Trophoblast cell (in vitro differentiated cells and primary cell): ENCODE measurements around the gene TEDC1.

Experiments
- DNase-seq, 2 donors: peaks; one replicate each; pipeline ENCODE4 v3.0.0-alpha.2; 2016
- H2AFZ ChIP-seq: 2 replicates; pipeline ENCODE4 v1.6.1; 2013; ENCODE audit warnings: low read length, moderate library complexity, mild to moderate bottlenecking; ENCODE audit not compliant: insufficient read depth, poor library complexity
- H2AK5ac ChIP-seq: 2 replicates; pipeline ENCODE4 v1.6.1; 2013; ENCODE audit warnings: mild to moderate bottlenecking, low read length
- H2BK120ac ChIP-seq: 2 replicates; pipeline ENCODE4 v1.6.1; 2013; ENCODE audit warnings: low read length, mild to moderate bottlenecking, moderate library complexity; ENCODE audit not compliant: insufficient read depth, poor library complexity
- H2BK12ac ChIP-seq: 2 replicates; pipeline ENCODE4 v1.6.1; 2013; ENCODE audit warnings: mild to moderate bottlenecking, low read length, moderate library complexity
- H2BK5ac ChIP-seq: 2 replicates; pipeline ENCODE4 v1.6.1; 2013; ENCODE audit warnings: low read length, low read depth, moderate library complexity, mild to moderate bottlenecking; ENCODE audit not compliant: poor library complexity
- H3K14ac ChIP-seq: 2 replicates; pipeline ENCODE4 v1.6.1; 2013; ENCODE audit warnings: mild to moderate bottlenecking, low read length
- H3K18ac ChIP-seq: 2 replicates; pipeline ENCODE4 v1.6.1; 2013; ENCODE audit warnings: mild to moderate bottlenecking, low read length
- H3K23ac ChIP-seq: 2 replicates; pipeline ENCODE4 v1.6.1; 2013; ENCODE audit warnings: low read length
- H3K27ac ChIP-seq: 2 replicates; pipeline ENCODE4 v1.5.1; 2013; ENCODE audit warnings: low read depth, mild to moderate bottlenecking, inconsistent platforms, low read length, moderate library complexity
- H3K27me3 ChIP-seq: 2 replicates; pipeline ENCODE4 v1.6.1; 2013; ENCODE audit warnings: inconsistent platforms, mild to moderate bottlenecking, low read length, moderate library complexity; ENCODE audit not compliant: insufficient read depth
- H3K36me3 ChIP-seq, 2 experiments: 1 replicate in 1 of 2; 2 replicates in 1 of 2; pipeline ENCODE4 v1.6.1; 2013; ENCODE audit warnings: low read length in 2 of 2, mild to moderate bottlenecking in 2 of 2, moderate library complexity in 1 of 2; ENCODE audit not compliant: insufficient read depth in 2 of 2, control insufficient read depth in 1 of 2
- H3K4ac ChIP-seq: 2 replicates; pipeline ENCODE4 v1.6.1; 2013; ENCODE audit warnings: low read depth, mild to moderate bottlenecking, low read length, moderate library complexity
- H3K4me1 ChIP-seq, 2 experiments: 1 replicate in 1 of 2; 2 replicates in 1 of 2; pipeline ENCODE4 v1.6.1; 2013; ENCODE audit warnings: low read length in 2 of 2, mild to moderate bottlenecking in 2 of 2, moderate library complexity in 1 of 2; ENCODE audit not compliant: insufficient read depth in 2 of 2, control insufficient read depth in 1 of 2
- H3K4me2 ChIP-seq: 2 replicates; pipeline ENCODE4 v1.6.1; 2013; ENCODE audit warnings: inconsistent platforms, mild to moderate bottlenecking, low read length, moderate library complexity
- H3K4me3 ChIP-seq: 2 replicates; pipeline ENCODE4 v1.5.1; 2013; ENCODE audit warnings: mild to moderate bottlenecking, low read depth, low read length, inconsistent platforms
- H3K79me1 ChIP-seq: one replicate; pipeline ENCODE4 v1.6.1; 2013; ENCODE audit warnings: low read length
- H3K79me2 ChIP-seq: 2 replicates; pipeline ENCODE4 v1.6.1; 2013; ENCODE audit warnings: low read length, mild to moderate bottlenecking; ENCODE audit not compliant: control insufficient read depth, insufficient read depth, poor library complexity
- H3K9ac ChIP-seq: 2 replicates; pipeline ENCODE4 v1.6.1; 2013; ENCODE audit warnings: mild to moderate bottlenecking, low read length
- H3K9me3 ChIP-seq: 2 replicates; pipeline ENCODE4 v1.6.1; 2013; ENCODE audit warnings: low read depth, mild to moderate bottlenecking, control low read depth, inconsistent platforms, low read length; ENCODE audit not compliant: insufficient read depth
- H4K12ac ChIP-seq: 2 replicates; pipeline ENCODE4 v1.6.1; 2013; ENCODE audit warnings: low read depth, mild to moderate bottlenecking, low read length, moderate library complexity
- H4K8ac ChIP-seq: 2 replicates; pipeline ENCODE4 v1.6.1; 2013; ENCODE audit warnings: low read depth, mild to moderate bottlenecking, low read length, moderate library complexity
- H4K91ac ChIP-seq: one replicate; pipeline ENCODE4 v1.6.1; 2013; ENCODE audit warnings: low read depth, mild to moderate bottlenecking, low read length, moderate library complexity
- WGBS: extraction: QIAGEN DNeasy Blood & Tissue Kit; methylation state at CpG from one replicate; pipeline ENCODE4 v1.1.7; 2013; ENCODE audit warnings: missing lambda C conversion rate; ENCODE audit not compliant: insufficient read length, insufficient coverage; ENCODE audit errors: extremely low coverage; 5-methylcytosine and 5-hydroxymethylcytosine counted together

The TEDC1 gene

DNA sequence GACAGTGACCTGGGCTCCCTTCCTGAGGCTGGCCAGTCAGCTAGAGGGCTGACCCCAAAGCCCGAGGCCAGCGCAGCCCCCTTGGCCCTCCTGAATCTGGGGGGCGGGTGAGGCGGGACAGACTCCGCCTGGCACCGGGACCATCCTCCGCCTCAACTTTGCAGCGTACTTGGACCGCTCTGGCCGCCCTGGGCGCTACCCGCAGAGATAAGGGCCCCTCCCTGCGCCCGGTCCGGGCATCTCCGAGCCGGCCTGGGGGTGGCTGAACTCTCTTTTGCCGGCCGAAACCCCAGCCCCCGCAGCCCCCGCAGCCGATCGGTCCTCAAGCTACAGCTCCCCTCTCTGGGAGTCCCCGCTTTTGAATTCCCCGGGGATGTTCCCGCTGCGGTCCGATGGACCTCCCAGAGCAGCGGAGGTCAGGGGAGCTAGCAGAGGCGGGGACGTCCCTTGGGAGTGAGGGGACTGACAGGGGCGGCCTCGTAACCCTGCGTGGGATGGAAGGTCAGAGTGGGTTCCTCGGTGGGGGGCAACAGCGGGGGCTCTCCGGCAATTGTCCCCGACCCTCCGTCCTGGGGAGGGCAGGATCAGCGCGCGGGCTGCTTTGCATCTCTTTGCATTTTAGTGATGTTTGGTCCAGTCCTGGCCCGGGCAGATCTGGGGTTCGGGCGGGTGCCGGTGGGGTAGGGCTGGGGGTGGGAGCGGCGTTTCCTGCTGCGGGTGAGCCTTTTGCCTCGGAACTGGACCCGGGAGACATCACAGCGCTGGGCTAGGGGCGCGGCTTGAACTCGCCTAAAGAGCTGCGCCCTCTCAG, 4.7 kb upstream of the TEDC1 start, which contains the start of gene CRIP1:
Gene CRIP1, plus strand, starts transcription at position 724 of the 811 bp plus-strand sequence. CDS start 374 bp downstream, outside the sequence.
- Histone ChIP-seq H4K12ac (no peak within 1 kb of the TSS), H2AK5ac (no peak within 1 kb of the TSS), H2BK5ac (no peak within 1 kb of the TSS), H3K14ac (no peak within 1 kb of the TSS), H2AFZ (peak within 1 kb of the TSS; percentile 1), H4K8ac (peak within 1 kb of the TSS; percentile 31), H3K79me1 (peaks cover 18% of the 10 kb centered on the region), H3K36me3 (no peaks in the 10 kb centered on the region), H3K4me3 (no peak within 1 kb of the TSS), H3K79me2 (peaks cover 2% of the 10 kb centered on the region), H3K23ac (no peak within 1 kb of the TSS), H3K27me3 (peaks cover 21% of the 10 kb centered on the region), H4K91ac (no peak within 1 kb of the TSS), H3K4me2 (peak within 1 kb of the TSS; percentile 41), H3K4me1 (peaks cover 25 to 41% of the 10 kb centered on the region in 2 experiments), H2BK12ac (no peak within 1 kb of the TSS), H3K27ac (no peak within 1 kb of the TSS), H3K9ac (no peak within 1 kb of the TSS), H2BK120ac (no peak within 1 kb of the TSS), H3K9me3 (peaks cover 4% of the 10 kb centered on the region), H3K18ac (peak within 1 kb of the TSS; percentile 74), H3K4ac (no peak within 1 kb of the TSS)
- WGBS, result no CpG with 5 or more reads among the region's 56 CpGs
- DNase-seq, result peak in 1 of 2 donors; percentile 54

DNA sequence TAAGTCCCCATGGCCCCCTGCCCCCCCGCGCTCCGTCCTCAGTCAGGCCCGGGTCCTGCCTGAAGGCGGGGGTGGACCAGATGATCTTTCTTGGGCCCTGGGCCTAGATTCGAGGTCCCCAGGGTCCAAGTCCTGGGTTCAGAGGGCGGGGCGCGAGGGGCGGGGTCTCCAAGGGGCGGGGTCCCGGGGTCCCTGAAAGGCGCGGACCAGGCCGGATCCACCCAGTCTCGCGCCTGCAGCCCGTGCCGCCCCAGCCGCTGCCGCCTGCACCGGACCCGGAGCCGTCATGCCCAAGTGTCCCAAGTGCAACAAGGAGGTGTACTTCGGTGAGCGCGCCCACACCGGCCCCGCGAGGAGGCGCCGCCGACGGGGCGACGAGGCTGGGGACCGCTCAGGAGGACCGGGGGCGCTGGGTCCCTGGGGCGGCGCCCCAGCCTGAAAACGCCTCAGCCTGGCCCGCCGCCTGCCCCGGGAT, 4.0 kb upstream of the TEDC1 start:
- peak overlapping the region; percentile 41 for H3K4me2 ChIP-seq
- H3K18ac ChIP-seq, result peak overlapping the region; percentile 74
- no peak overlapping the region for H3K9ac ChIP-seq
- H4K91ac ChIP-seq, result no peak overlapping the region
- H3K4me3 ChIP-seq, result no peak overlapping the region
- peaks cover 2% of the 10 kb centered on the region for H3K79me2 ChIP-seq
- no peak overlapping the region for H2BK12ac ChIP-seq
- no peak overlapping the region for H3K23ac ChIP-seq
- peaks cover 21% of the 10 kb centered on the region for H3K27me3 ChIP-seq
- H2AK5ac ChIP-seq, result no peak overlapping the region
- H3K9me3 ChIP-seq, result peaks cover 6% of the 10 kb centered on the region
- no peak overlapping the region for H2AFZ ChIP-seq
- H4K12ac ChIP-seq, result no peak overlapping the region
- H2BK120ac ChIP-seq, result no peak overlapping the region
- H3K4me1 ChIP-seq, result peaks cover 27 to 43% of the 10 kb centered on the region in 2 experiments
- no peak overlapping the region for H2BK5ac ChIP-seq
- peak overlapping the region; percentile 31 for H4K8ac ChIP-seq
- H3K14ac ChIP-seq, result no peak overlapping the region
- peaks cover 18% of the 10 kb centered on the region for H3K79me1 ChIP-seq
- no peaks in the 10 kb centered on the region for H3K36me3 ChIP-seq
- DNase-seq, result peak in 1 of 2 donors; percentile 15
- WGBS, result no CpG with 5 or more reads among the region's 45 CpGs
- H3K4ac ChIP-seq, result no peak overlapping the region
- no peak overlapping the region for H3K27ac ChIP-seq

- H3K23ac ChIP-seq, result no peak overlapping the region
- no peak overlapping the region for H2BK5ac ChIP-seq
- H4K12ac ChIP-seq, result no peak overlapping the region
- H3K27ac ChIP-seq, result no peak overlapping the region
- H3K4me2 ChIP-seq, result peak overlapping the region; percentile 41
- no peak overlapping the region for H2AK5ac ChIP-seq
- H2BK12ac ChIP-seq, result no peak overlapping the region
- DNase-seq, result peak in 1 of 2 donors; percentile 45
- H3K18ac ChIP-seq, result peak overlapping the region; percentile 74
- peaks cover 1 to 3% of the 10 kb centered on the region in 2 experiments for H3K36me3 ChIP-seq
- no peak overlapping the region for H2AFZ ChIP-seq
- H3K4me1 ChIP-seq, result peaks cover 23 to 40% of the 10 kb centered on the region in 2 experiments
- H3K9me3 ChIP-seq, result peaks cover 8% of the 10 kb centered on the region
- no peak overlapping the region for H2BK120ac ChIP-seq
- peak overlapping the region; percentile 31 for H4K8ac ChIP-seq
- no peak overlapping the region for H3K4ac ChIP-seq
- no CpG with 5 or more reads among the region's 48 CpGs for WGBS
- no peak overlapping the region for H4K91ac ChIP-seq
- peaks cover 2% of the 10 kb centered on the region for H3K79me2 ChIP-seq
- H3K9ac ChIP-seq, result no peak overlapping the region
- H3K27me3 ChIP-seq, result peaks cover 21% of the 10 kb centered on the region
- H3K79me1 ChIP-seq, result peaks cover 13% of the 10 kb centered on the region
- no peak overlapping the region for H3K4me3 ChIP-seq
- H3K14ac ChIP-seq, result no peak overlapping the region
Measured at GRCh38 chr14:105487449-105487985, 3.5 kb upstream of the TEDC1 start.

DNA sequence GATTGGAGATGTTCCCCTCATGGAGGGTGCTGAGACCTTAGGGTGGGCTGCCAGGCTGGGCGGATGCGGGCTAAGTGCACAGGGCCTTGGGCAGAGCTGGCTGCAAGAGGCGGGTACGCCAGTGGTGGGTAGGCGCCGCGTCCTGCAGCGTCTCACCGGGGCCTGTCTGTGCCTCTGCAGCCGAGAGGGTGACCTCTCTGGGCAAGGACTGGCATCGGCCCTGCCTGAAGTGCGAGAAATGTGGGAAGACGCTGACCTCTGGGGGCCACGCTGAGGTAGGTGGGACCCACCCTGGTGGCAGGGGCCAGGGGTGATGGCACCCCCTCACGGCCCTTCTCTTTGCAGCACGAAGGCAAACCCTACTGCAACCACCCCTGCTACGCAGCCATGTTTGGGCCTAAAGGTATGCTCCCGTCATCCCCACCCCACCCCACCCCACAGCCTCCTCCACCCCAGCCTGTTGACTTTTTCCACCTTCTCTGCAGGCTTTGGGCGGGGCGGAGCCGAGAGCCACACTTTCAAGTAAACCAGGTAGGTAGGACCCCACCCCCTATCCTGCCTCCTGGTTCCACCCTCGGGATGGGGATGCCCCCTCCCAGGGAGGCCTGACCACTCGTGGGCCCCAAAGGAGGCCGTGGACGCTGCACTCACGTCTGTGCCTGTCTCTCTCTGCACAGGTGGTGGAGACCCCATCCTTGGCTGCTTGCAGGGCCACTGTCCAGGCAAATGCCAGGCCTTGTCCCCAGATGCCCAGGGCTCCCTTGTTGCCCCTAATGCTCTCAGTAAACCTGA, 2.9 kb upstream of the TEDC1 start:
- H3K4me1 ChIP-seq, result peaks cover 20 to 37% of the 10 kb centered on the region in 2 experiments
- no peak overlapping the region for H3K4me3 ChIP-seq
- no peak overlapping the region for H3K4me2 ChIP-seq
- peaks cover 13% of the 10 kb centered on the region for H3K9me3 ChIP-seq
- no peak overlapping the region for H4K12ac ChIP-seq
- peaks cover 10% of the 10 kb centered on the region for H3K79me1 ChIP-seq
- no peak overlapping the region for H2BK12ac ChIP-seq
- H2BK120ac ChIP-seq, result no peak overlapping the region
- no peak overlapping the region for H3K23ac ChIP-seq
- H2AFZ ChIP-seq, result no peak overlapping the region
- H2AK5ac ChIP-seq, result peak overlapping the region; percentile 57
- H3K4ac ChIP-seq, result no peak overlapping the region
- no CpG with 5 or more reads among the region's 26 CpGs for WGBS
- no peak overlapping the region for H3K18ac ChIP-seq
- H3K9ac ChIP-seq, result no peak overlapping the region
- H3K79me2 ChIP-seq, result peaks cover 2% of the 10 kb centered on the region
- H2BK5ac ChIP-seq, result no peak overlapping the region
- H3K14ac ChIP-seq, result no peak overlapping the region
- no peak overlapping the region for H4K8ac ChIP-seq
- H3K27me3 ChIP-seq, result peaks cover 21% of the 10 kb centered on the region
- H3K36me3 ChIP-seq, result peaks cover 3 to 4% of the 10 kb centered on the region in 2 experiments
- no peak for DNase-seq
- H4K91ac ChIP-seq, result no peak overlapping the region
- no peak overlapping the region for H3K27ac ChIP-seq
